ENCODE measurements around the gene ZNF536.

DNA sequence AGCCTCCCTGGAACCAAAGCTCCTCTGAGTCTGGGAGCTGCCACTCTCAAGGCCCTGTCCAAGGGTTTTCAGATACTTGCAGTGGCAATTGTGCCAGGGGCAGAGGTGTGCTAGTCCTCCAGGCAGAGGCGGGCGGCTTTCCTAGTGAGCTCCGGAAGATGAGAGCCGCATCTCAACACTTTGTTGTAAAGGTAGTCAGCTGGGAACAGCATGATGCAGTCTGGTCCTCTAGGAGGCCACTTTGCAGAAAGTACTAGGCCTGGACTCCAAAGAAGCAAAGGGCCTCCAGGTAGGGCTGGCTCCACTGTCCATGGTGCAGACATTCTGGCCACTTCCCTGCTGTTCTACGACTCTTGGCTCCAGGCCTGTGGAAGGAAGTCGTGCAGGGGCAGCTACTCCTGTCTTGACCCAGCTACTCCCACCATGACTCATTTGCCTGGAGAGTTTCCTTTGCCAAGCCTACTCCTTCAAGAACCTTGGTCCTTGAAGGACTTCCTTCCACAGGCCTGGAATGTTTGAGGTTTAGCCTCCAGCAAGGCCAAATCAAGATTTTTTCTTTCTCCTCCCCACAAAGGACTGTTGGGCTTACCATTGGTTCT is 9.9 kb upstream of the ZNF536 start:
- TF ChIP-seq, protein P1, sequence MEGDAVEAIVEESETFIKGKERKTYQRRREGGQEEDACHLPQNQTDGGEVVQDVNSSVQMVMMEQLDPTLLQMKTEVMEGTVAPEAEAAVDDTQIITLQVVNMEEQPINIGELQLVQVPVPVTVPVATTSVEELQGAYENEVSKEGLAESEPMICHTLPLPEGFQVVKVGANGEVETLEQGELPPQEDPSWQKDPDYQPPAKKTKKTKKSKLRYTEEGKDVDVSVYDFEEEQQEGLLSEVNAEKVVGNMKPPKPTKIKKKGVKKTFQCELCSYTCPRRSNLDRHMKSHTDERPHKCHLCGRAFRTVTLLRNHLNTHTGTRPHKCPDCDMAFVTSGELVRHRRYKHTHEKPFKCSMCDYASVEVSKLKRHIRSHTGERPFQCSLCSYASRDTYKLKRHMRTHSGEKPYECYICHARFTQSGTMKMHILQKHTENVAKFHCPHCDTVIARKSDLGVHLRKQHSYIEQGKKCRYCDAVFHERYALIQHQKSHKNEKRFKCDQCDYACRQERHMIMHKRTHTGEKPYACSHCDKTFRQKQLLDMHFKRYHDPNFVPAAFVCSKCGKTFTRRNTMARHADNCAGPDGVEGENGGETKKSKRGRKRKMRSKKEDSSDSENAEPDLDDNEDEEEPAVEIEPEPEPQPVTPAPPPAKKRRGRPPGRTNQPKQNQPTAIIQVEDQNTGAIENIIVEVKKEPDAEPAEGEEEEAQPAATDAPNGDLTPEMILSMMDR (IDR thresholded peaks at IDR 0.05), result no peak
- no peak for TF ChIP-seq POLR2A (IDR thresholded peaks at IDR 0.05)
